Keratinocyte (primary cell): ENCODE data around the gene FNTB. TPM values are rescaled to one million over a fixed set of nuclear protein-coding genes. Genes with fewer than 3 reads are reported as not detected.

Experiments
- DNase-seq: peaks from one replicate; pipeline ENCODE4 v3.0.0-alpha.2; 2011; ENCODE audit warnings: low read depth, missing footprints, low spot score
- FAIRE-seq: peaks from 2 replicates; lab custom pipeline; 2011; peaks lifted over from hg19 to GRCh38; lab: Jason Lieb, UNC
- H2AFZ ChIP-seq: 2 replicates; pipeline ENCODE4 v1.6.0; 2012; ENCODE audit warnings: low read length, control low read depth, inconsistent platforms; ENCODE audit not compliant: control insufficient read depth
- H3K27ac ChIP-seq: 2 replicates; pipeline ENCODE4 v1.5.1; 2011; ENCODE audit warnings: low read length; ENCODE audit not compliant: control insufficient read depth, insufficient read depth
- H3K27me3 ChIP-seq: 3 replicates; pipeline ENCODE4 v1.6.0; 2011; ENCODE audit warnings: low read length; ENCODE audit not compliant: control insufficient read depth, insufficient read depth; ENCODE audit errors: extremely low read depth
- H3K36me3 ChIP-seq, 2 experiments: 2 replicates in 1 of 2; 3 replicates in 1 of 2; pipeline ENCODE4 v1.5.1; 2011; ENCODE audit warnings: low read length in 2 of 2, mild to moderate bottlenecking in 1 of 2; ENCODE audit not compliant: control insufficient read depth in 2 of 2, insufficient read depth in 2 of 2; ENCODE audit errors: extremely low read depth in 1 of 2
- H3K4me1 ChIP-seq: 3 replicates; pipeline ENCODE4 v1.5.1; 2011; ENCODE audit warnings: low read length; ENCODE audit not compliant: control insufficient read depth, insufficient read depth; ENCODE audit errors: extremely low read depth
- H3K4me2 ChIP-seq: 3 replicates; pipeline ENCODE4 v1.6.0; 2011; ENCODE audit warnings: low read depth, low read length; ENCODE audit not compliant: control insufficient read depth, insufficient read depth; ENCODE audit errors: extremely low read depth
- H3K4me3 ChIP-seq, 3 experiments: fragments of 200-600 bp in 1 of 3; sonication (generic) in 1 of 3; 2 replicates in 2 of 3; 3 replicates in 1 of 3; pipeline ENCODE4 v1.5.1; 2011 to 2016; ENCODE audit warnings: low read length in 3 of 3, mild to moderate bottlenecking in 3 of 3, control low read depth in 2 of 3, inconsistent platforms in 1 of 3, low read depth in 1 of 3, mixed read lengths in 1 of 3, mixed run types in 1 of 3, moderate library complexity in 1 of 3; ENCODE audit not compliant: control insufficient read depth in 2 of 3, insufficient read depth in 2 of 3; ENCODE audit errors: extremely low read depth in 1 of 3
- H3K79me2 ChIP-seq: 2 replicates; pipeline ENCODE4 v1.6.0; 2012; ENCODE audit warnings: low read length; ENCODE audit not compliant: control insufficient read depth, insufficient read depth
- H3K9ac ChIP-seq: 3 replicates; pipeline ENCODE4 v1.6.0; 2011; ENCODE audit warnings: low read length; ENCODE audit not compliant: control insufficient read depth, insufficient read depth; ENCODE audit errors: extremely low read depth
- H3K9me1 ChIP-seq: 3 replicates; pipeline ENCODE4 v1.6.0; 2011; ENCODE audit warnings: low read length; ENCODE audit not compliant: control insufficient read depth, insufficient read depth; ENCODE audit errors: extremely low read depth
- H3K9me3 ChIP-seq: 2 replicates; pipeline ENCODE4 v1.5.1; 2012; ENCODE audit warnings: low read depth, low read length; ENCODE audit not compliant: control insufficient read depth
- H4K20me1 ChIP-seq: 3 replicates; pipeline ENCODE4 v1.6.0; 2011; ENCODE audit warnings: low read length; ENCODE audit not compliant: control insufficient read depth, insufficient read depth; ENCODE audit errors: extremely low read depth
- CTCF ChIP-seq, 3 experiments: IDR thresholded peaks in 1 of 3; conservative IDR thresholded peaks in 1 of 3; optimal IDR thresholded peaks in 1 of 3; 2 replicates in 2 of 3; 3 replicates in 1 of 3; pipeline versions ENCODE3 to v1.5.1; 2011; ENCODE audit warnings: low read length in 3 of 3, mild to moderate bottlenecking in 3 of 3, moderate library complexity in 2 of 3, control low read depth in 1 of 3, inconsistent platforms in 1 of 3; ENCODE audit not compliant: insufficient read depth in 2 of 3; ENCODE audit errors: extremely low read depth in 1 of 3
- EZH2 ChIP-seq: IDR thresholded peaks from one replicate; pipeline ENCODE4 v1.6.1; 2012; ENCODE audit warnings: inconsistent platforms, mild to moderate bottlenecking, low read length, moderate library complexity
- dilution Hi-C: fragments of 300-500 bp; cut with MboI; formaldehyde crosslinking; loops from one replicate; pipeline ENCODE4 v1.7.0; 2020; ENCODE audit warnings: low sequenced_read_pairs; ENCODE audit not compliant: extremely low pct_ligation_motif_present
- polyA plus RNA-seq, 5 experiments: library from polyadenylated mRNA; depleted of rRNA in 3 of 5; stranded (reverse) in 3 of 5; stranded (forward) in 1 of 5; unstranded in 1 of 5; fragments of >200 nt; gene quantifications; 1 replicate in 1 of 5; 2 replicates in 3 of 5; 3 replicates in 1 of 5; pipeline versions ENCODE4 v1.2.1 to v1.2.3, GENCODE V29; 2011 to 2012; ENCODE audit warnings: missing spikeins in 2 of 5, low read depth in 1 of 5, low replicate concordance in 1 of 5

Gene FNTB
- polyA plus RNA-seq, 1 donor (not counting 4 experiments of a cell fraction or from before 2014, with no cell fraction given): 10.1 TPM

GRCh38 chr14:65011538-65011937 lies 24.8 kb downstream of the FNTB start:
- H2AFZ ChIP-seq: no peak overlapping the region
- FAIRE-seq (no peak), DNase-seq (no peak)
- no peaks in the 10 kb centered on the region for H3K4me1 ChIP-seq
- no peak overlapping the region for H3K4me2 ChIP-seq
- TF ChIP-seq EZH2: no peak
- H4K20me1 ChIP-seq: no peaks in the 10 kb centered on the region
- no peaks in the 10 kb centered on the region for H3K79me2 ChIP-seq
- no peaks in the 10 kb centered on the region for H3K9me1 ChIP-seq
- no peak overlapping the region for H3K4me3 ChIP-seq
- H3K36me3 ChIP-seq: peaks cover 5 to 6% of the 10 kb centered on the region in 2 experiments
- dilution Hi-C loops: no loop called here
- H3K9me3 ChIP-seq: no peaks in the 10 kb centered on the region
- H3K27me3 ChIP-seq: no peaks in the 10 kb centered on the region
- H3K9ac ChIP-seq: no peak overlapping the region
- H3K27ac ChIP-seq: no peak overlapping the region

GRCh38 chr14:65012353-65012752 lies 25.7 kb downstream of the FNTB start:
- no peak for FAIRE-seq
- H3K36me3 ChIP-seq: peaks cover 5 to 7% of the 10 kb centered on the region in 2 experiments
- no peak overlapping the region for H3K27ac ChIP-seq
- dilution Hi-C loops: no loop called here
- H3K9me1 ChIP-seq: no peaks in the 10 kb centered on the region
- TF ChIP-seq CTCF (optimal IDR thresholded peaks at IDR 0.05 in 1 of 3, IDR thresholded peaks at IDR 0.05 in 1 of 3, conservative IDR thresholded peaks at IDR 0.05 in 1 of 3; ENCODE audit: extremely low read depth in 1 of 3, insufficient read depth in 2 of 3, low read length in 3 of 3) (no peak), EZH2 (no peak)
- H3K4me2 ChIP-seq: no peak overlapping the region
- no peaks in the 10 kb centered on the region for H4K20me1 ChIP-seq
- no peak overlapping the region for H2AFZ ChIP-seq
- DNase-seq: no peak
- no peak overlapping the region for H3K9ac ChIP-seq
- no peaks in the 10 kb centered on the region for H3K9me3 ChIP-seq
- no peak overlapping the region for H3K4me3 ChIP-seq
- H3K27me3 ChIP-seq: no peaks in the 10 kb centered on the region
- H3K4me1 ChIP-seq: no peaks in the 10 kb centered on the region
- no peaks in the 10 kb centered on the region for H3K79me2 ChIP-seq

GRCh38 chr14:65015391-65015790 lies 28.7 kb downstream of the FNTB start:
- Histone ChIP-seq H3K4me1 (no peaks in the 10 kb centered on the region), H4K20me1 (no peaks in the 10 kb centered on the region), H3K9me3 (no peaks in the 10 kb centered on the region), H3K27ac (no peak overlapping the region), H3K36me3 (peaks cover 3 to 7% of the 10 kb centered on the region in 2 experiments), H3K4me2 (no peak overlapping the region), H3K9ac (no peak overlapping the region), H3K27me3 (no peaks in the 10 kb centered on the region), H3K4me3 (no peak overlapping the region), H3K9me1 (no peaks in the 10 kb centered on the region), H2AFZ (no peak overlapping the region), H3K79me2 (no peaks in the 10 kb centered on the region)
- TF ChIP-seq EZH2 (no peak), CTCF (optimal IDR thresholded peaks at IDR 0.05 in 1 of 3, IDR thresholded peaks at IDR 0.05 in 1 of 3, conservative IDR thresholded peaks at IDR 0.05 in 1 of 3; ENCODE audit: extremely low read depth in 1 of 3, insufficient read depth in 2 of 3, low read length in 3 of 3) (no peak)
- no peak for FAIRE-seq
- no peak for DNase-seq
- dilution Hi-C loops: no loop called here
